GM21515 (cell line): ENCODE measurements around the gene AKR1B15.
"Not testable (repeated sequence)": the region's sequence is repeated elsewhere in the genome, so short reads cannot be mapped to it uniquely, and the experiment has no call there.

Source experiments
- ATAC-seq: cut with Tn5 transposase; IDR thresholded peaks from one replicate; pipeline ENCODE4 v1.9.1; 2021; ENCODE audit not compliant: unreplicated experiment

Gene AKR1B15

DNA sequence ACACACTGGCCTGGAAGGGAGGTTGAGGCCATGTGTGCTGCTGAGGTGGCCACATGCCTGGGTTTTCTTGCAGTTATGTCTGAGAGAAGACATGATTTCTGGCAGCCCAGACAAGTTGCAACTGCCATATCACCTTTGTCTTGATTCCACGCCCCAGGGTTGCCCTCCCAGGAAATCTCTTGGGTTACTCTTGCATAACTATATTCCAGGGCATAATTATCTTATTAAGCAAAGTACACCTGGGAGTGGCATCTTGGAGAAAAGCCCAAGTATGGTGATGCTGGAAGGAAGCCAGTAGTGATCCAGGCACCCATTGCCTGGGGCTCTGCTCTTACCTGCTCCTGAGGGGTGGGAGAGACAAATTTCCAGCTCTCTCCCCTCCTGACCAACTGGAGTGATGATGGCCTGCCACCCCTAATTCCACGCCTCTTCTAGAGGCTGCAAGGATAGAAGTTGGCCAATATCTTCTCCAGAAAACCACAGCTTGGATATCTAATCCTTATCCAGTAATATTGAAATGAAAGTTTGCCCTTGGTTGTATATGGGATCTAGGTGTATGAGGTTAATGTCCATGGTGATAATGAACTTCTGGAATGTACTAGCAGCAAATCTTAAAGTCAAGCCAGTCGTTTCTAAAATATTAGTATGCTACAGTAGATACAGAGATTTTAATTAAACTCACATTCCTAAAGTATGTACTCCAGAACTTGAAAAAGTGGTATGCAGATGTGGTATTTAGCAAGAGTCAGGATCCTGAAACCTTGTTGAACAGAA lies 16.5 kb upstream of the AKR1B15 start:
- no peak for ATAC-seq

DNA sequence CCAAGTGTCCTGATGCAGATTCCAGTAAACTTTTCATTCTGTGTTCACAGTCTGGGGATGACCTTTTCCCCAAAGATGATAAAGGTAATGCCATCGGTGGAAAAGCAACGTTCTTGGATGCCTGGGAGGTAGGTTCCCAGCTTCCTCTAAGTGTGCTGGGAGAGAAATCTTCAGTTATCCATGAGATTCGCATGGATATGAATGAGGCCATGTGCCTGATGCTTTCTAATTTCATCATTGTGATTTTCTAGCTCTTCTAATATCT lies 16.0 kb upstream of the AKR1B15 start:
- ATAC-seq = no peak

DNA sequence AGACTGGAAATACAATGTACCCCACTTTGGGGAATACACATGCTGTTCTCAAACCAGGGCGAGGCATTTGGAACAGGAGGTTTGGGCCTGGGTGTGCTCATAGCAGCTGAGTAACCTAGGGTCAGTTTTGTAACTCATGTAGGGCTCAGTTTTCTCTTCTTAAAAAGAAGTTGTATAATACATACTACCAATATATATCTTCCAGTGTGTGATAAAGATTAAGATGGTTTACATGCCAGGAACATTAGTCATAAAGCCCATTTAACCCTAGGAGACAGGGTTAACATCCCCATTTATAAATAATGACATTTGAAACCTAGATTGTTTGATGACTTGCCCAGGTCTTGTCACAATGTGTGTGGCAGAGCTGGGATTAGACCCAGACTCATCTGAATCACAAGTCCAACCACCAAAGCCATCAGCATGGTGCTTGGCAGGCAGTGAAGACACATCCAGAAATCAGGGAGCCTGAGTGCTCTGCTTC lies 15.6 kb upstream of the AKR1B15 start:
- ATAC-seq = no peak

DNA sequence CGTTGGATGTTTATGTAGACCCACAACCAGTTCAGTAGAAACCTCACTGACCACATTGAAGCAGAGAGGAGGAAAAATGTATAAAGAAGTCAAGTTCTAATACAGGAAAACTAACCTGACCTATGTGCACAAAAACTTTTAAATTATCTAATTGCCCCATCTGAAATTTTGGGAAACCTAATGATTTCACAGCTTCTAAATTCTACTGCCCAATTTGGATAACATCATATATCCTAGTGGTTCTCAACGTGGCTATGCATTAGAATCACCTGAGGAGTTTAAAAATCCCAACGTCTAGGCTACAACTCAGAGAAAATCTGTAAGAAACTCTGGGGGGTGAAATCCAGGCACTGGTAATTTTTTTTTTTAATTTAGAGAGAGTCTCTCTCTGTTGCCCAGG lies 14.3 kb upstream of the AKR1B15 start:
- no peak for ATAC-seq

DNA sequence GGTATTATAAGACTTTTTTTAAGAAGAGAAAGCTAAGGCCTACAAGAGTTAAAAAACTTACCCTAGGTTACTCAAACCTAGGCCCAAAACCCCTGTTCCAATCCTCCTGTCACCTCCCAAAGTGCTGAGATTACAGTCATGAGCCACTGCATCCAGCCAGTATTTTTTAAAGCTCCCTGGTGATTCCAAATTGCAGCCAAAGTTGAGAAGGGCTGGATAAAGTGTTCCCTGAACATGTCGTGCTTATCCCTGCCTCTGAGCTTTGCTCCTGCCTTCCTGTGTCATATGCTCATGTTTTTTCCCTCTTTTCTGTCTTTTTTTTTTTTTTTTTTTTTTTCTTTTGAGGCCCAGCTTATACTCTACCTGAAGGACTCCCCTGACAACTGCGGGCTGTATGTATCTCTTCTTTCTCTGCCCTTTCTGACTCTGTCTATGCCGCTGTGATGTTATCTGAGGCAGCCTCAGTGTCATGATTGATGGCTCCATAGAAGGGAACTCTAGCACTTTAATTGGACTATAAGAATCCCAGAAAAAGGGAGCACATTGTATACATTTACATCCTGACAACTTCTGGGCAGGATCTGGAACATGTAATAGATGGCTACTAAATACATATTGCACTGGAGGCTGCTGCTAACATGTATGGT lies 13.5 kb upstream of the AKR1B15 start:
- ATAC-seq = no peak

DNA sequence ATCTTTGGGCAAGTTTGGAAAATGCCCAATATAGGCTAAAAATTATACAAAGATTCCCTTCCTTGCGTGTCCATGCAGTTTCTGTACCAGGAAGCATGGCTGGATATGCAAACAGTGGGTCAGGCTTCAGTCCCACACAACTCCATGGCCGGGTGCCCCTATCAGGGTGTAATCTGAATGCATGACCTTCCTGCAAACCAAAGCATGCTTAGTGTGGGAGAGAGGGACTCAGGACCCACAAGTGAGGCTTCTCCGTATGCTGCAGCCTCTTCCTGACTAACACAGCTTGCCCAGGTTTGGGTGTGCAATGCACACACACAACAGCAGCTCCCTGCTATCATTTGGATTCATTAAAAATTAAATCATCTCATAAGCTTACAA lies 13.0 kb upstream of the AKR1B15 start:
- ATAC-seq = no peak

DNA sequence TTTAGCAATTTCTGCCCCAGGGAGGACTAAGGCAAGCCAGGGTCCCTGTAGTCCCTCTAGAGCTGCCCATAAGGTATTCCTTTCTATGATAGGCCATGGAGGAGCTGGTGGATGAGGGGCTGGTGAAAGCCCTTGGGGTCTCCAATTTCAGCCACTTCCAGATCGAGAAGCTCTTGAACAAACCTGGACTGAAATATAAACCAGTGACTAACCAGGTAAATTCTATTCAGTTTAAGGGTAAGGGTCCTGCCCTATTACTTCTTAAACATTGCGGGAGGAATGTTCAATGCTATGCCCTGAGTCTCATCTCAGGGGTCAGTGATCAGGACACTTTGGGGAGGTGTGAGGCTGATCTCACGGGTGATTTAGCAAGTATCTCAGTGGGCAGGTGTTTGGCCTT lies 12.4 kb upstream of the AKR1B15 start:
- ATAC-seq = not testable (repeated sequence)

DNA sequence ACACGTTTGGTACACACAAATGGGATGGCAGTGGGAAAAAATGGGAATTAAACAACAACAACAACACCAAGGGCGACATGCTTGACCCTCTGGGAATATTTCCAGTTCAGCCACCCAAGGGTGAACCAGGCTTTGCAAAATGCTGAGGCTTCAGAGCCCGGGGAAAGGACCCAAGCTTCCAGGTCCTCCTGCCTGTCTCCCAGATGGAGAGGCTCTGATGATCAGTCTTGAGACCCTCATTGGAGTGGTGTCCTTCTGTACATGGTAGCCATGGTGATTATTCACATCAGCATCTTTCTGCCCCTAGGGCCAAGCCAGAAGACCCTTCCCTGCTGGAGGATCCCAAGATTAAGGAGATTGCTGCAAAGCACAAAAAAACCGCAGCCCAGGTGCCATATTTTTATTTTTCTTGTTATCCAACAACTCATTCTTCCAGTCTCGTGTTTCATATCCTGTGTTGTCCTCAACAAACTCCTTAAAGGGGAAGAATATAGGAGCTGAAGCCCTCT lies 11.6 kb upstream of the AKR1B15 start:
- ATAC-seq = not testable (repeated sequence)

DNA sequence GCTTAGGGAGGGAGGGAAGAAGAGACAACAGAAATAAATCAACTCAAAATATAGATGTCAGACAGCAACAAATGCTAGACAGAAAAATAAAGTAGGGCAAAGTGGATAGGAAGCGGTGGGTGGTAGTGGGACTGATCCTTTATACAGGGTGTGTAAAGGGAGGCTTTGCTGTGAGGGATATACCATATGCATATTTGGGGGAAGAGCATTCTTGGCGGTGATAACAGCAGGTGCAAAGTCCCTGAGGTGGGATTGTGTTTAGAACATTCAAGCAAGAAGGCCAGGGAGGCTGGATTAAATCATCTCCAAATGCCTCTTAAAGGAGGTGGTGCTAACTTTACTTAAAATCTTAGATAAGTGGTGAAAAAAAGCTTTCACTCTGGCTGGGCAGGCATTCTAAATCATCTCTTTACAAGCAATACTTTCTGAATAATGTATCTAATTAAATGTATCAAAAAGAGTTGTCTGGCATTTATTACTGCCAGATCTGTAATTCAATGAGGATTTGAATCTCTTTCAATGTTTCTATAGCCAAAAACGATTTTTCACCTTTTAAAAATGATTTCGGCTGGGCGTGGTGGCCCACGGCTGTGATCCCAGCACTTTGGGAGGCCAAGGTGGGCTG lies 9.4 kb upstream of the AKR1B15 start:
- ATAC-seq = no peak

DNA sequence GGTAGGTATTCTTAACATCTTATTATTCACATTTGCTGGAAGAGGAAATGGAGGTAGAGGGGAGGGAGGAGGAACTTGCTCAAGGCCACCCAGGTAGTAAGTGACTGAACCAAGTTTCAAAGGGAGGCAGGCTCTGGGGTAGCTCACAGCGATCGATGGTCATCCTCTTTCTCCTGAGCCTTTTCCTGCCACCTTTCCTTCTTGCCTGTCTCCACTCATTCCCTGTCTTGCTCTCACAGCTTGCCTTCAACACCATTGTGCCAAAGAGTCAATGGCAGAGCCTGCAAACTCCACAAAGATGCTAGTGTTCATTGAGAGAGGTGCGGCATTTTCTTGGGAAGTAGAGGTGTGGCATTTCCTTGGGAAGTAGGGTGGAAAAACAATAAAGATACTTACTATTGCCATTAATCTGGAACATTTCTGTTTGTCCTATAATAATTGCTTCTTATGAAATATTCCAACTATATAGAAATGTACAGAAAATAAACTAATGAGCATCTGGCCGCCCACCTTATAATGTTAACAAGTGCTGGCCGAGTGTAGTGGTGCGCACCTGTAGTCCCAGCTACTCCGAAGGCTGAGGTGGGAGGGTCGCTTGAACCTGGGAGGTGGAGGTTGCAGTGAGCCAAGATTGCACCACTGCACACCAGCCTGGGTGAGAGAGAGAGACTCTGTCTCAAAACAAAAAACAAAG lies 7.3 kb upstream of the AKR1B15 start:
- not testable (repeated sequence) for ATAC-seq

DNA sequence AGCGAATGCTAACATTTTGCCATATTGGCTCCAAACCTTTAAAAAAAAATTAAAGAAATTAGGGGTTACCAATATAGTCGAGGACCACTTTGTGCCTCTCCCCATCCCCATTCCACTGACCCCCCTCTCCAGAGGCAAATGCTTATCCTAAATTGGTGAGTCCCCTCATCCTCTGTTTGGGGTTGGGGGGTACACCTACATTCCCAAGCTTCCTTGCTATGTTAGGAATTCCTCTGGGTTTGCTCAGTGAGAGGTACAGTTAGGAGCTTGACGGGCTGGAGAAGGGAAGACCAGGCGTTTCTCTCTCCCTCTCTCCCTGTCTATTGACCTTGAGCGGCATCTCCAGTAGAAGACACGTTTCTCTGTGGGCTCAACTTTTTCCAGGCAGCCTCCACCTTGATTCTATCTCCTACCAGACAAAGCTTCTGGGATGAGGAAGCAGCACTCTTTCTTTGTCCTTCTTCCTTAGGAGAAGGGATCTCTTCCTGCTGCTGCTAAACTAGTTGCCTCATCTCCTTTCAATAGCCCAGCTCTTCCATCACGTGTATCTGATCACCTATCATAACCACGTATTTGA lies 6.6 kb upstream of the AKR1B15 start:
- ATAC-seq = no peak

DNA sequence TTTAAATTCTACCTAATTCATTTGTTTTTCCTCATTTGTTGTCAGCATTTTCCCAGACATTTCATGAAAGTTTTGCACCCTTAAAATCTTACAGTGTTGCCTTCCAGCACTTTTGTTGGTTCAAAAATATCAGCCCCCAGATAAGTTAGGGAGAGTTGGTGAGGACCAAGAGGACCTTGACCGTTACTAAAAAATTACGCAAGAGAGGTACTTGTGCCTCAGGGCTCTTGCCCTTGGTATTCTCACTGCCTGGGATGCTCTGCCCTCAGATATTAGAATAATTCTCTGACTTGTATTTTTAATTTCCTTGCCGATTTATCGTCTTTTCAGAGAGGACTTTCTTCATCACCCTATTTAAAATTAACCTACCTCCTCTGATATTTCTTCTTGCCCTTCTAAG lies 3.5 kb upstream of the AKR1B15 start:
- ATAC-seq = no peak

DNA sequence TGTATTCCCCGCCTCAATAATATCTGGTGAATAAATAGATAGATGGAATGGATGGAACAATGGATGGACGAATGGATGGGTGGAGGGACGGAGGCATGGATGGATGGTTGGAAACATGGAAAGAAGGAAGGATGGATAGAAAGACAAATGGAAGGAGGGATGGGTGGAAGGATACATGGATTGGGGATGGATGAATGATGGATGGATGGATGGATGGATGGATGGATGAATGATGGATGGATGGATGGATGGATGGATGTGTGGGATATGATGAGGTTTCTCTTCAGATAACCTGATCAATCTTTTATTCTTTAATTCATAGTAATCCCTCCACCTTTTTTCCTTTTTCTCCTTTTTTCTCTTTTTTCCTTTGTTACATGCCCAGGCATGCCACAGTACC lies 3.0 kb upstream of the AKR1B15 start:
- ATAC-seq = no peak

DNA sequence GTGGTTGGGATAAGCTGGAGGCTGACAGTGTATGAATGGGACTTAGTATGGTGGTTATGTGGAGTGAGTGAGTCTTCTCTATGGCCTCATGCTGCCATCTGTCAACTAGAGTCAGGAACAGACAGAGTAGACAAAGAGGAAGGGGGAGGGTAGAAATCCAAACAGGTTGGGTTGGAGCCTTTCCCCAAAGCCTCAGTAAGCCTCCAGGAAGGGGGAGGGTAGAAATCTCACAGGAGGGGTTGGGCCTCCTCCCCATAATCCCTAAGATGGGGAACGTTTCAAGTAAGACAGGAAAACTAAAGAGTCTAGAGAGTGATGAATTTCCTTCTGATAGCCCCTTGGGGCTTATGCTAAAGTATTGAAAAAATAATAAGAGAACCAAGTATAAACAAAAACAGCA lies 2.0 kb upstream of the AKR1B15 start:
- no peak for ATAC-seq

DNA sequence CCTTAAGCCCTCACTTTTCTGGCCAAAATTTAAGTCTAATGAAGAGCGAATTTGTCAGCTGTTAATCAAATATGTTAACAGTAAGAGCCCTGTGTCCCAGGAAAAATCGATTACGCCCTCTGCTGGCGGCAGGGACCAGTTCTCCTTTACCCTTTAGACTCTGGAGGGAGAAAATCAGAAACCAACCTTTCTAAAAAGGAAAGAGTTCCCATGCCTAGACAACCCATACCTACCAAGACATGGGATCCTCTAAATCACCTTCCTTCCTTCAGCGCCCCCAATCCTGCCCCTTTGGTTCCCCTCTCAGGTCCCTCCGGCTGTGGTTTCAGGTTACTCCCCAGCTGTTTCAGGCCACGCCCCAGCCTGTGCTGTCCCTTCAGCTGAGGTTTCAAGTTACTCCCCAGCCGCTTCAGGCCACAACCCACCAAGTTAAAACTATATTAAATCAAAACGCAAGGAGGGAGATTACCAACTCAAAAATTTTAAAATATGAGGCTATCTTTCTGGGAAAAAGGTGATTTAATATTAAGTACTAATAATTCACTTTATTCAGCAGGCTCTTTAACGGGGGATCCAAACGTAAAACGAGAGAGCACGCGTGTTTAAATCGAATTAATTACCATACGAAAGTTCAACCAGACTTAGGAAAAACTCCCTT lies 1.4 kb upstream of the AKR1B15 start:
- peak; percentile 87 for ATAC-seq

DNA sequence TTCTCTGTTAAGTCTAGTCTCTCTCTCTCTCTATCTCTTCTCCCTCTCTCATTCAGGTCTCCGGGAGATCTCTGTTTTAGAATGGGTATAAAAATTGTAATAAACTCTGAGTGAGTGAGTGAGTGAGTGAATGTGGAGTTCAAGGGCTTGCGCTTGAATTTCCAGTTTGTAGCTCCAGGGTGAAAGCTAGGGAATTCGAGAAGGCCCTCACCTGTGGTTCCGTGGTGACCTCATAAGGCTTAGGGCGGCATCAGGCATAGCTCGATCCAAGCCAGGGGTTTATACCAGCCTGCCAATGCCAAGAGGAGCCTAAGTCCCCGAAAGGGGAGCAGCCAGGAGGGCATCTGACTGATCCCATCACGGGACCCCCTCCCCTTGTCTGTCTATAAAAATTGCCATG lies 456 bp downstream of the AKR1B15 start:
- no peak for ATAC-seq

DNA sequence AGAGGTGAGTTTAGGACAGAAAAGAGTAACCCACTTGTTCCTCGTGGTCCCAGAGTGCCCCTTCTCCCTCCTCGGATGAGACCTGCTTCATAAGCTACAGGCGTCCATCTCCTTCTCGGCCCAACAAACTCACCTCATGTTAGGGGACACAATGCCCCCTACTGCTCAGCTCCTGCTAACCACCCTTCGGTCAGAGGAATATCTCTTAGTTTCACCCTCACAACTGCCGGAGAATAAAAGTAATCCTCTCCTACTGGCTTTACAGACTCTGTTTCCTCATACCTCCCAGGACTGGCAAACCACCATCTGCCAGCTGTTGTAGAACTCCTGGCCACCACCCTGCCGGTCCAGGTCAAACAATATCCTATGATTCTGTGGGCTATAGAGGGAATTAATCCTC lies 3.2 kb downstream of the AKR1B15 start:
- no peak for ATAC-seq

DNA sequence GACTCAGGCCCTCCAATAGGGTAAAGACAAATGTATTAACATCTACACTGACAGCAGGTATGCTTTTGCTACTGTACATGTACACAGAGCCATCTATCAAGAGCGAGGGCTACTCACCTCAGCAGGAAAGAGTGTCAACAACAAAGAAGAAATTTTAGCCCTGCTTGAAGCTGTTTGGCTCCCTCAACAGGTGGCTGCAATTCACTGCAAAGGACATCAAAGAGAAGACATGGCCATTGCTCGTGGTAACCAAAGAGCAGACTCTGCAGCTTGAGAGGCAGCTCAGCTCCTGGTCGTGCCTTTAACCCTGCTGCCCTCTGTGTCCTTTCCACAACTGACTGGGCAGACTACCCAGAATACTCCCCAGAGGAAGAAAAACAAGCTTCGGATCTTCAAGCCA lies 5.1 kb downstream of the AKR1B15 start:
- no peak for ATAC-seq

DNA sequence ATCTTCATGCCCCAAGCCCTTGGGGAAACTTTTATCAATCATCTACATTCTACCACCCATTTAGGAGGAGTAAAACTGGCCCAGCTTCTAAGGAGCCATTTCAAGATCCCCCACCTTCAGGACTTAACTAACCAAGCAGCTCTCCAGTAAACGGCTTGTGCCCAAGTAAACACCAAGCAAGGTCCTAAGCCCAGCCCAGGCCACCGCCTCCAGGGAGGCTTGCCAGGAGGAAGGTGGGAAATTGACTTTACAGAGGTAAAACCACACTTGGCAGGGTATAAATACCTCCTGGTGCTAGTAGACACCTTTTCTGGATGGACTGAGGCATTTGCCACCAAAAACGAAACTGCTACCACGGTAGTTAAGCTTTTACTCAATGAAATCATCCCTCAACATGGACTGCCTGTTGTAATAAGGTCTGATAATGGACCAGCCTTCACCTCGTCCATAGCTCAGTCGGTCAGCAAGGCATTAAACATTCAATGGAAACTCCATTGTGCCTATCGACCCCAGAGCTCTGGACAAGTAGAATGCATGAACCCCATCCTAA lies 5.6 kb downstream of the AKR1B15 start:
- no peak for ATAC-seq

DNA sequence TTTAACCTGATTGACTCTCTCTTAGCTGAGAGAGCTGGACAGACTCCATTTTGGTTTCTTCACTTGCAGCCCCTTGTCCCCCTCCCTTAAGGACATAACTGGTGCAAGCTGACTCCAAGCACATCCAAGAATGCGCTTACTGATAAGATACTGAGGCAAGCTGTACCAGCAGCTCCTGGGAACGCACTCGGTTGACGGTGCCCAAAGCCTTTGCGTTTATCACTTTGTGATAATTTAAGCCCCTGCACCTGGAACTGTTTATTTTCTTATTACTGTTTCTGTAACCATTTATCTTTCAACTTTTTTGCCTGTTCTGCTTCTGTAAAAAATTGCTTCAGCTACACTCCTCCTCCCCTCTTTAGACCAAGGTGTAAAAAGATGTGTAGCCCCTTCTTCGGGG lies 8.5 kb downstream of the AKR1B15 start:
- ATAC-seq = no peak

DNA sequence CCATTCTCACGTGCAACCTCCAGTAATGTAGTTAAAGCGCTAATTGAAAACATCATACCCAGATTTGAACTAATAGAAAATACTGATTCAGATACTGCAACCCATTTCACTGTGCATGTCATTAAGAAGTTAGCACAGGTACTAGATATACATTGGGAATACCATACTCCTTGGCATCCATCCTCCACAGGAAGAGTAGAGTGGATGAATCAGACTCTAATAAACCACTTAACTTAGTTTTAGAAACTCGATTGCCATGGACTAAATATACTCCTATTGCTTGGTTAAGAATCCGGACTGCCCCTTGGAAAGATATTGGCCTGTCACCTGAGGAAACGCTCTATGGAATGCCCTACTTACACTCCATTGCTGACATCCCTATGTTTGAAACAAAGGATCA lies 9.5 kb downstream of the AKR1B15 start:
- no peak for ATAC-seq
